Anterior cingulate cortex (tissue), 58 donors: ENCODE data around the gene CDCA7.
"Not testable (repeated sequence)": the region's sequence is repeated elsewhere in the genome, so short reads cannot be mapped to it uniquely, and the experiment has no call there.

Experiments used
- DNase-seq, 58 donors: peaks; one replicate each; lab custom pipeline; 2025; lab: John Stamatoyannopoulos, UW

Gene CDCA7

GRCh38 chr2:173400760-173401159, 46.1 kb downstream of the CDCA7 start:
- DNase-seq = no peak

GRCh38 chr2:173401716-173402326, 47.1 kb downstream of the CDCA7 start:
- no peak for DNase-seq

GRCh38 chr2:173402405-173402974, 47.8 kb downstream of the CDCA7 start:
- DNase-seq = peak in 54 of 58 donors; percentile 5 to 77 (median 44)

GRCh38 chr2:173404841-173405750, 50.4 kb downstream of the CDCA7 start:
- no peak for DNase-seq

- no peak for DNase-seq
Measured at GRCh38 chr2:173407176-173407575, 52.5 kb downstream of the CDCA7 start.

- DNase-seq = no peak
Measured at GRCh38 chr2:173407646-173408045, 53.0 kb downstream of the CDCA7 start.

GRCh38 chr2:173410579-173410978, 55.9 kb downstream of the CDCA7 start:
- no peak for DNase-seq

- no peak for DNase-seq
Measured at GRCh38 chr2:173412628-173413027, 58.0 kb downstream of the CDCA7 start.

- no peak for DNase-seq
Measured at GRCh38 chr2:173414823-173415322, 60.2 kb downstream of the CDCA7 start.

- DNase-seq = no peak
Measured at GRCh38 chr2:173415431-173416381, 61.0 kb downstream of the CDCA7 start.

- DNase-seq = not testable (repeated sequence)
Measured at GRCh38 chr2:173416415-173417152, 61.9 kb downstream of the CDCA7 start.

- no peak for DNase-seq
Measured at GRCh38 chr2:173417341-173417740, 62.7 kb downstream of the CDCA7 start.

GRCh38 chr2:173417802-173418201, 63.1 kb downstream of the CDCA7 start:
- no peak for DNase-seq
